Stimulated activated CD8-positive, alpha-beta memory T cell treated with anti-CD3 and anti-CD28 coated beads, Interleukin-4, amount 100 ng/mL, for 1 hour (primary cell): ENCODE data around the gene CDC27.
"Not testable (repeated sequence)": the region's sequence is repeated elsewhere in the genome, so short reads cannot be mapped to it uniquely, and the experiment has no call there.

Source experiments
- DNase-seq, 2 donors: peaks; one replicate each; pipeline ENCODE4 v3.0.0-alpha.2; 2020; ENCODE audit warnings: low read depth in 2 of 2, low spot score in 1 of 2

Gene CDC27

GRCh38 chr17:47193931-47194511 lies 4.9 kb upstream of the CDC27 start:
- DNase-seq: no peak

GRCh38 chr17:47192554-47192953 lies 3.5 kb upstream of the CDC27 start:
- no peak for DNase-seq

- no peak for DNase-seq
Measured at GRCh38 chr17:47190770-47191169, 1.7 kb upstream of the CDC27 start.

- DNase-seq: no peak
Measured at GRCh38 chr17:47190243-47190642, 1.1 kb upstream of the CDC27 start.

- DNase-seq: no peak
Measured at GRCh38 chr17:47189732-47190237, 690 bp upstream of the CDC27 start.

- no peak for DNase-seq
Measured at GRCh38 chr17:47188271-47188875, 722 bp downstream of the CDC27 start.

- DNase-seq: no peak
Measured at GRCh38 chr17:47184681-47185080, 4.4 kb downstream of the CDC27 start.

GRCh38 chr17:47180988-47181387 lies 8.1 kb downstream of the CDC27 start:
- DNase-seq: not testable (repeated sequence)

GRCh38 chr17:47180337-47180736 lies 8.8 kb downstream of the CDC27 start:
- DNase-seq: no peak

- no peak for DNase-seq
Measured at GRCh38 chr17:47179141-47179540, 10.0 kb downstream of the CDC27 start.

GRCh38 chr17:47177261-47177660 lies 11.8 kb downstream of the CDC27 start:
- DNase-seq: no peak

- no peak for DNase-seq
Measured at GRCh38 chr17:47176389-47176826, 12.7 kb downstream of the CDC27 start.

GRCh38 chr17:47174823-47175222 lies 14.3 kb downstream of the CDC27 start:
- DNase-seq: not testable (repeated sequence)

GRCh38 chr17:47172696-47173565 lies 16.2 kb downstream of the CDC27 start:
- DNase-seq: no peak

- DNase-seq: no peak
Measured at GRCh38 chr17:47170710-47171109, 18.4 kb downstream of the CDC27 start.

GRCh38 chr17:47168896-47169295 lies 20.2 kb downstream of the CDC27 start:
- not testable (repeated sequence) for DNase-seq

GRCh38 chr17:47166854-47167253 lies 22.2 kb downstream of the CDC27 start:
- DNase-seq: not testable (repeated sequence)

- no peak for DNase-seq
Measured at GRCh38 chr17:47165137-47165536, 24.0 kb downstream of the CDC27 start.

GRCh38 chr17:47164263-47164662 lies 24.8 kb downstream of the CDC27 start:
- no peak for DNase-seq

- DNase-seq: no peak
Measured at GRCh38 chr17:47162013-47162622, 27.0 kb downstream of the CDC27 start.

- DNase-seq: no peak
Measured at GRCh38 chr17:47159315-47159714, 29.8 kb downstream of the CDC27 start.
